HepG2 (cell line): Measurements from ENCODE around the gene CTPS2. TPM values are rescaled to one million over a fixed set of nuclear protein-coding genes. Genes with fewer than 3 reads are reported as not detected.

Experiments
- ATAC-seq: fragments of 200-7000 bp; cut with Tn5 transposase; 3 replicates; pipeline ENCODE4 v1.9.1; 2020; ENCODE audit warnings: mild to moderate bottlenecking, moderate library complexity
- BruUV-seq: library from RNA; stranded (reverse); fragments of 400-500 nt; replicated peaks from 2 replicates; lab custom pipeline; 2021; lab: Mats Ljungman, UMichigan
- CTCF ChIA-PET: fragments of 300-600 bp; formaldehyde crosslinking; extraction: SDS; loops from one replicate; lab custom pipeline; 2021; ENCODE audit warnings: low total read pairs, inconsistent platforms, low intra/inter-chr PET ratio; lab: Yijun Ruan, JAX
- POLR2A ChIA-PET: fragments of 350-600 bp; sonication (Branson Sonifier 250); formaldehyde crosslinking; loops from one replicate; lab custom pipeline; 2020; ENCODE audit warnings: antibody characterized with exemption, inconsistent platforms; lab: Yijun Ruan, JAX
- DNase-seq: peaks from one replicate; pipeline ENCODE4 v3.0.0-alpha.2; 2015; ENCODE audit warnings: low spot score
- FAIRE-seq: peaks from 3 replicates; lab custom pipeline; 2011; peaks lifted over from hg19 to GRCh38; lab: Jason Lieb, UNC
- H2AFZ ChIP-seq: one replicate; pipeline ENCODE4 v1.6.1; 2011; ENCODE audit warnings: low read length, inconsistent platforms
- H3K27ac ChIP-seq: fragments of 300-600 bp; 3 replicates; pipeline ENCODE4 v1.8.0; 2011; ENCODE audit warnings: mixed run types, mild to moderate bottlenecking, mixed read lengths, low read length, inconsistent platforms; ENCODE audit not compliant: insufficient read depth; ENCODE audit errors: extremely low read length
- H3K27me3 ChIP-seq, 2 experiments: fragments of 200-600 bp in 1 of 2; 2 replicates in 1 of 2; 3 replicates in 1 of 2; pipeline versions ENCODE4 v1.6.0 to v1.8.0; 2011; ENCODE audit warnings: low read length in 2 of 2, mild to moderate bottlenecking in 2 of 2, moderate library complexity in 2 of 2, inconsistent platforms in 1 of 2; ENCODE audit not compliant: insufficient read depth in 2 of 2, control insufficient read depth in 1 of 2
- H3K36me3 ChIP-seq, 2 experiments: fragments of 200-600 bp in 1 of 2; replicated peaks in 1 of 2; 2 replicates in 1 of 2; 3 replicates in 1 of 2; pipeline versions ENCODE4 v1.5.1 to v1.8.0; 2011; ENCODE audit warnings: low read length in 2 of 2, inconsistent platforms in 1 of 2; ENCODE audit not compliant: insufficient read depth in 2 of 2, control insufficient read depth in 1 of 2
- H3K4me1 ChIP-seq: 2 replicates; pipeline ENCODE4 v1.5.1; 2012; ENCODE audit warnings: low read length, inconsistent platforms; ENCODE audit not compliant: insufficient read depth
- H3K4me2 ChIP-seq: 2 replicates; pipeline ENCODE4 v1.6.0; 2011; ENCODE audit warnings: low read depth, low read length, inconsistent platforms
- H3K4me3 ChIP-seq, 3 experiments: fragments of 200-600 bp in 1 of 3; sonication (generic), shearing (Covaris generic) in 1 of 3; replicated peaks in 1 of 3; 2 replicates each; pipeline ENCODE4 v1.5.1; 2011 to 2016; ENCODE audit warnings: low read length in 3 of 3, inconsistent platforms in 2 of 3, low read depth in 2 of 3, mild to moderate bottlenecking in 2 of 3, control low read depth in 1 of 3, mixed read lengths in 1 of 3; ENCODE audit not compliant: insufficient read depth in 1 of 3
- H3K79me2 ChIP-seq: one replicate; pipeline ENCODE4 v1.6.1; 2011; ENCODE audit warnings: low read length, inconsistent platforms; ENCODE audit not compliant: insufficient read depth
- H3K9ac ChIP-seq: 2 replicates; pipeline ENCODE4 v1.6.0; 2011; ENCODE audit warnings: mild to moderate bottlenecking, low read depth, low read length, inconsistent platforms; ENCODE audit not compliant: insufficient read depth
- H3K9me3 ChIP-seq: 2 replicates; pipeline ENCODE4 v1.5.1; 2012; ENCODE audit warnings: mild to moderate bottlenecking, low read length
- H4K20me1 ChIP-seq: 2 replicates; pipeline ENCODE4 v1.6.0; 2011; ENCODE audit warnings: inconsistent platforms, mild to moderate bottlenecking, low read length, moderate library complexity; ENCODE audit not compliant: insufficient read depth
- ARID3A ChIP-seq: IDR thresholded peaks from 2 replicates; pipeline ENCODE4 v1.6.1; 2012; ENCODE audit warnings: low read depth, low read length, improper control_type of control experiment
- HES4 ChIP-seq: sonication (generic); formaldehyde crosslinking; IDR thresholded peaks from 2 replicates; pipeline ENCODE4 v1.9.0; 2021; ENCODE audit warnings: mild to moderate bottlenecking, missing genetic modification reagents, borderline replicate concordance
- KDM1A ChIP-seq: IDR thresholded peaks from 2 replicates; pipeline ENCODE4 v1.6.1; 2016; ENCODE audit warnings: missing compliant biosample characterization
- PHB2 ChIP-seq: fragments of 450-650 bp; IDR thresholded peaks from 2 replicates; pipeline ENCODE4 v1.6.1; 2018; ENCODE audit not compliant: partially characterized antibody
- THAP8 ChIP-seq: sonication (generic); formaldehyde crosslinking; IDR thresholded peaks from 2 replicates; pipeline ENCODE4 v1.5.1; 2020; ENCODE audit warnings: missing genetic modification reagents, mild to moderate bottlenecking, borderline replicate concordance
- ZBTB3 ChIP-seq: sonication (generic); formaldehyde crosslinking; IDR thresholded peaks from 2 replicates; pipeline ENCODE4 v1.4.0; 2020; ENCODE audit warnings: low read depth, mild to moderate bottlenecking, moderate library complexity, missing genetic modification reagents, borderline replicate concordance
- ZNF383 ChIP-seq: sonication (generic); formaldehyde crosslinking; IDR thresholded peaks from 2 replicates; pipeline ENCODE4 v1.4.0; 2020; ENCODE audit warnings: missing genetic modification reagents, mild to moderate bottlenecking, borderline replicate concordance
- WGBS: methylation state at CpG from one replicate; pipeline ENCODE4 v1.1.6; 2017; ENCODE audit warnings: low lambda C conversion rate; 5-methylcytosine and 5-hydroxymethylcytosine counted together
- in situ Hi-C: cut with HindIII; loops from 2 replicates; pipeline ENCODE4 v1.10.0; 2017; ENCODE audit warnings: low pct_unique_long_range_greater_than_20kb; ENCODE audit not compliant: extremely low pct_ligation_motif_present
- intact Hi-C: fragments of 100-400 bp; cut with micrococcal nuclease; formaldehyde crosslinking; loops from one replicate; pipeline ENCODE4 v1.10.0; 2022; ENCODE audit not compliant: unreplicated experiment
- polyA plus RNA-seq, 8 experiments: library from polyadenylated mRNA; depleted of rRNA in 3 of 8; stranded (reverse) in 7 of 8; unstranded in 1 of 8; fragments of >200 nt; fragmentation: Illumina TruSeq in 4 of 8; extraction: Trizol in 4 of 8; gene quantifications; 2 replicates each; pipeline versions ENCODE4 v1.2.1 to v1.2.3, GENCODE V29; 2011 to 2016; ENCODE audit warnings: low read depth in 4 of 8, missing spikeins in 1 of 8, mixed read lengths in 1 of 8; ENCODE audit not compliant: insufficient read depth in 1 of 8
- total RNA-seq, 5 experiments: library from RNA; depleted of rRNA; stranded (reverse); fragments of >200 nt; fragmentation: Illumina TruSeq; extraction: Trizol; gene quantifications; 2 replicates each; pipeline ENCODE4 v1.2.3, GENCODE V29; 2016; ENCODE audit warnings: low read depth in 1 of 5
- TF ChIP-seq, protein P1 (sequence below): sonication (generic); formaldehyde crosslinking; IDR thresholded peaks from 2 replicates; pipeline ENCODE4 v1.8.1; 2023; ENCODE audit warnings: missing genetic modification reagents, inconsistent platforms, borderline replicate concordance
- TF ChIP-seq, protein P2 (sequence below): sonication (generic); formaldehyde crosslinking; IDR thresholded peaks from 2 replicates; pipeline ENCODE4 v1.4.0; 2020; ENCODE audit warnings: missing genetic modification reagents, low read depth, mild to moderate bottlenecking, borderline replicate concordance

Gene CTPS2
- total and polyA plus RNA-seq, 2 of the 13 experiments (the other 11 are each of a cell fraction or from before 2014, with no cell fraction given) = 10.3 to 26.1 TPM

DNA sequence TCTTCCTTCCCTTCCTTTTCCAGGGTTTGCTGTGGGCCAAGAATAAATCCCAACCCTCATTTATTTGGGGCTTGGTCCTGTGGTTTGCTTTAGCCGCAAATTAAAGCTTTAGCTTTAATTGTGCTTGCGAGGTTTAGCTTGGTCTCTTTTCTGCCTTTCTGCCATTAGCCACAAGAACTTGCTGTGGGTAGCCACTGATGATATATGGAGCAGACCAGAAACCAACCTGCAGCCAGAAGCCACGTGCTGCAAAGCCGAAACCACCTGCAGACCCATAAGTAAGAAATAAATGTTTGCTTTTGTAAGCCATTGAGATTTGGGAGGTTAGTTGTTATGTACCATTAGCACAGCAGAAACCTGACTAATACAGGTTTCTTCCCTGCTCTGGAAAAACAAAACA is 152.3 kb downstream of the CTPS2 start:
- intact Hi-C loops = no loop called here
- H3K27me3 ChIP-seq = no peaks in the 10 kb centered on the region
- no peak for DNase-seq
- peak overlapping the region; percentile 18; the same call in 1 of the 2 replicates for H3K4me2 ChIP-seq
- no peak overlapping the region for H3K27ac ChIP-seq
- FAIRE-seq = no peak
- H3K4me1 ChIP-seq = peaks cover 17% of the 10 kb centered on the region; the same call in 1 of the 2 replicates
- TF ChIP-seq HES4 (no peak), THAP8 (CRISPR knock-in tag) (no peak), ZBTB3 (CRISPR knock-in tag) (no peak), ARID3A (no peak), KDM1A (CRISPR knock-in tag) (no peak), PHB2 (no peak), ZNF383 (no peak)
- TF ChIP-seq, protein P1, sequence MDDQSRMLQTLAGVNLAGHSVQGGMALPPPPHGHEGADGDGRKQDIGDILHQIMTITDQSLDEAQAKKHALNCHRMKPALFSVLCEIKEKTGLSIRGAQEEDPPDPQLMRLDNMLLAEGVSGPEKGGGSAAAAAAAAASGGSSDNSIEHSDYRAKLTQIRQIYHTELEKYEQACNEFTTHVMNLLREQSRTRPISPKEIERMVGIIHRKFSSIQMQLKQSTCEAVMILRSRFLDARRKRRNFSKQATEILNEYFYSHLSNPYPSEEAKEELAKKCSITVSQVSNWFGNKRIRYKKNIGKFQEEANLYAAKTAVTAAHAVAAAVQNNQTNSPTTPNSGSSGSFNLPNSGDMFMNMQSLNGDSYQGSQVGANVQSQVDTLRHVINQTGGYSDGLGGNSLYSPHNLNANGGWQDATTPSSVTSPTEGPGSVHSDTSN (CRISPR knock-in tag) = no peak
- TF ChIP-seq, protein P2, sequence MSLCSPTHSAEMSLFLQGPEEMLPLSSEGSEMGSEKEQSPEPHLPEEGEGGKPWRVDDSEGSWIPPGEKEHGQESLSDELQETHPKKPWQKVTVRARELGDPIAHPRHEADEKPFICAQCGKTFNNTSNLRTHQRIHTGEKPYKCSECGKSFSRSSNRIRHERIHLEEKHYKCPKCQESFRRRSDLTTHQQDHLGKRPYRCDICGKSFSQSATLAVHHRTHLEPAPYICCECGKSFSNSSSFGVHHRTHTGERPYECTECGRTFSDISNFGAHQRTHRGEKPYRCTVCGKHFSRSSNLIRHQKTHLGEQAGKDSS (CRISPR knock-in tag) = no peak
- TF ChIP-seq, all 625 proteins: peak for 0
- ChIA-PET CTCF (no interaction called here), POLR2A (no interaction called here)
- in situ Hi-C loops = no loop called here
- no TSS peak for BruUV-seq
- Histone ChIP-seq H2AFZ (no peak overlapping the region), H4K20me1 (no peaks in the 10 kb centered on the region), H3K79me2 (no peaks in the 10 kb centered on the region), H3K4me3 (no peak overlapping the region), H3K36me3 (no peaks in the 10 kb centered on the region), H3K9me3 (no peaks in the 10 kb centered on the region), H3K9ac (no peak overlapping the region)
- no peak for ATAC-seq
- 79% methylated on average over 4 of the region's 4 CpGs for WGBS
